OCI-LY7 (cell line): ENCODE measurements around the gene SF3A1. TPM values are rescaled to one million over a fixed set of nuclear protein-coding genes. Genes with fewer than 3 reads are reported as not detected.
A peak's percentile ranks its signal among the peaks of the same experiment; 100 is the strongest.

Experiments used
- BruUV-seq: library from RNA; stranded (reverse); fragments of 400-500 nt; replicated peaks from 2 replicates; lab custom pipeline; 2021; lab: Mats Ljungman, UMichigan
- CTCF ChIA-PET: fragments of 300-600 bp; sonication (Branson Sonifier 250); formaldehyde crosslinking; loops from one replicate; lab custom pipeline; 2022; ENCODE audit warnings: antibody characterized with exemption; ENCODE audit not compliant: unreplicated experiment; lab: Charles Lee
- POLR2A ChIA-PET: fragments of 300-600 bp; sonication (Branson Sonifier 250); formaldehyde crosslinking; loops from one replicate; lab custom pipeline; 2022; ENCODE audit warnings: antibody characterized with exemption; lab: Charles Lee
- DNase-seq: peaks from one replicate; pipeline ENCODE4 v3.0.0-alpha.2; 2015; ENCODE audit warnings: low spot score
- H2AFZ ChIP-seq: fragments of 200-600 bp; sonication (generic), shearing (Covaris generic); 2 replicates; pipeline ENCODE4 v1.6.1; 2014; ENCODE audit warnings: mild to moderate bottlenecking, antibody characterized with exemption, low read length, moderate library complexity
- H3K27ac ChIP-seq: fragments of 200-600 bp; sonication (generic); 2 replicates; pipeline ENCODE4 v1.5.1; 2014; ENCODE audit warnings: mixed run types, low read depth, mild to moderate bottlenecking, moderate library complexity, low read length, inconsistent platforms; ENCODE audit not compliant: poor library complexity, severe bottlenecking
- H3K36me3 ChIP-seq: fragments of 200-600 bp; sonication (generic); 2 replicates; pipeline ENCODE4 v1.6.1; 2014; ENCODE audit warnings: mild to moderate bottlenecking, antibody characterized with exemption, low read length, moderate library complexity, mixed read lengths; ENCODE audit not compliant: insufficient read depth
- H3K4me1 ChIP-seq: fragments of 200-600 bp; sonication (generic); 2 replicates; pipeline ENCODE4 v1.5.1; 2014; ENCODE audit warnings: mild to moderate bottlenecking, low read length; ENCODE audit not compliant: insufficient read depth, poor library complexity, severe bottlenecking
- H3K4me2 ChIP-seq: fragments of 200-600 bp; sonication (generic); 2 replicates; pipeline ENCODE4 v1.6.1; 2014; ENCODE audit warnings: mild to moderate bottlenecking, low read length
- H3K4me3 ChIP-seq: fragments of 200-600 bp; sonication (generic); 2 replicates; pipeline ENCODE4 v1.5.1; 2014; ENCODE audit warnings: mild to moderate bottlenecking, low read depth, low read length; ENCODE audit not compliant: poor library complexity, severe bottlenecking
- H3K79me2 ChIP-seq: fragments of 200-600 bp; sonication (generic); 2 replicates; pipeline ENCODE4 v1.6.1; 2016; ENCODE audit warnings: low read depth, mild to moderate bottlenecking, low read length, moderate library complexity, mixed read lengths; ENCODE audit not compliant: insufficient read depth
- H3K9me2 ChIP-seq: fragments of 200-600 bp; sonication (generic); 2 replicates; pipeline ENCODE4 v1.6.1; 2016; ENCODE audit warnings: mild to moderate bottlenecking, low read length, mixed read lengths; ENCODE audit not compliant: insufficient read depth
- H3K9me3 ChIP-seq: fragments of 200-600 bp; sonication (generic); 2 replicates; pipeline ENCODE4 v1.6.1; 2014; ENCODE audit warnings: mild to moderate bottlenecking, mixed run types, low read length, mixed read lengths
- H4K20me1 ChIP-seq: fragments of 200-600 bp; sonication (generic); 2 replicates; pipeline ENCODE4 v1.6.1; 2014; ENCODE audit warnings: mild to moderate bottlenecking, antibody characterized with exemption, low read length, moderate library complexity, mixed read lengths; ENCODE audit not compliant: insufficient read depth
- CTCF ChIP-seq: fragments of 200-600 bp; sonication (generic); conservative IDR thresholded peaks from 2 replicates; pipeline ENCODE4 v1.5.1; 2014; ENCODE audit warnings: mild to moderate bottlenecking, antibody characterized with exemption, low read length, moderate library complexity, mixed read lengths
- EZH2phosphoT487 ChIP-seq: fragments of 200-600 bp; sonication (generic); IDR thresholded peaks from 2 replicates; pipeline ENCODE4 v1.6.1; 2018; ENCODE audit warnings: low read depth, borderline replicate concordance, mild to moderate bottlenecking, mixed run types, antibody characterized with exemption, low read length, moderate library complexity, mixed read lengths
- intact Hi-C: fragments of 100-400 bp; cut with micrococcal nuclease; formaldehyde crosslinking; loops from one replicate; pipeline ENCODE4 v1.10.0; 2022; ENCODE audit not compliant: unreplicated experiment
- total RNA-seq, 2 experiments: library from RNA; depleted of rRNA in 1 of 2; stranded (reverse); fragments of >200 nt in 1 of 2; shearing (Covaris generic) in 1 of 2; gene quantifications; 2 replicates each; pipeline ENCODE4 v1.2.3, GENCODE V29; 2014 to 2022

SF3A1 gene
- total RNA-seq, 2 experiments from 2014 or later, result 71.8 to 200 TPM

GRCh38 chr22:30308518-30309230 lies 48.0 kb downstream of the SF3A1 start:
- BruUV-seq, result no TSS peak
- peak overlapping the region; percentile 57 for H3K4me2 ChIP-seq
- H3K79me2 ChIP-seq, result peaks cover 5% of the 10 kb centered on the region; the same call in 1 of the 2 replicates

GRCh38 chr22:30308093-30308492 lies 48.6 kb downstream of the SF3A1 start:
- ChIA-PET CTCF (no interaction called here), POLR2A (interaction anchor here (3.0 kb wide), 1 partner anchor 19 kb away, joined by 14 read pairs; the partner anchor contains the start of gene TBC1D10A)
- no peaks in the 10 kb centered on the region for H4K20me1 ChIP-seq
- H3K79me2 ChIP-seq, result peaks cover 5% of the 10 kb centered on the region; the same call in 1 of the 2 replicates
- TF ChIP-seq CTCF (no peak), EZH2phosphoT487 (no peak)
- peak overlapping the region; percentile 4 for H3K4me3 ChIP-seq
- H3K36me3 ChIP-seq, result peaks cover 6% of the 10 kb centered on the region; the same call in 1 of the 2 replicates
- intact Hi-C loops, result loop anchor here (5.0 kb wide), 1 partner anchor 936 kb away; no protein-coding TSS in a partner anchor
- BruUV-seq, result no TSS peak
- H3K4me1 ChIP-seq, result peaks cover 87% of the 10 kb centered on the region
- no peaks in the 10 kb centered on the region for H3K9me2 ChIP-seq
- DNase-seq, result no peak
- no peak overlapping the region for H2AFZ ChIP-seq
- peak overlapping the region; percentile 47 for H3K27ac ChIP-seq
- no peaks in the 10 kb centered on the region for H3K9me3 ChIP-seq
- peak overlapping the region; percentile 57 for H3K4me2 ChIP-seq

More at GRCh38 chr22:30308518-30309230, 48.0 kb downstream of the SF3A1 start:
- no peak for TF ChIP-seq EZH2phosphoT487
- no peak for TF ChIP-seq CTCF
- POLR2A ChIA-PET, result interaction anchor here (3.0 kb wide), 1 partner anchor 19 kb away, joined by 14 read pairs; the partner anchor contains the start of gene TBC1D10A
- no peak overlapping the region for H2AFZ ChIP-seq
- intact Hi-C loops, result loop anchor here (5.0 kb wide), 1 partner anchor 936 kb away; no protein-coding TSS in a partner anchor
- peaks cover 82% of the 10 kb centered on the region for H3K4me1 ChIP-seq
- CTCF ChIA-PET, result no interaction called here
- no peaks in the 10 kb centered on the region for H4K20me1 ChIP-seq
- H3K36me3 ChIP-seq, result peaks cover under 1% of the 10 kb centered on the region; the same call in 1 of the 2 replicates
- peak overlapping the region; percentile 47 for H3K27ac ChIP-seq
- no peaks in the 10 kb centered on the region for H3K9me3 ChIP-seq
- peak overlapping the region; percentile 4 for H3K4me3 ChIP-seq
- no peaks in the 10 kb centered on the region for H3K9me2 ChIP-seq
- peak; percentile 87 for DNase-seq
